H9 (cell line): ENCODE data around the gene STK32B. TPM values are rescaled to one million over a fixed set of nuclear protein-coding genes. Genes with fewer than 3 reads are reported as not detected.

Experiments
- DNase-seq: peaks from one replicate; pipeline ENCODE4 v3.0.0-alpha.2; 2017
- H2AFZ ChIP-seq: one replicate; pipeline ENCODE4 v1.6.1; 2013; ENCODE audit warnings: mild to moderate bottlenecking, low read length, control low read depth, moderate library complexity
- H2AK5ac ChIP-seq: 2 replicates; pipeline ENCODE4 v1.6.1; 2013; ENCODE audit warnings: low read length, control low read depth, mixed read lengths; ENCODE audit not compliant: insufficient read length
- H2BK120ac ChIP-seq: one replicate; pipeline ENCODE4 v1.6.1; 2013; ENCODE audit warnings: low read depth, mild to moderate bottlenecking, low read length, control low read depth, inconsistent platforms; ENCODE audit not compliant: poor library complexity, severe bottlenecking
- H2BK12ac ChIP-seq: 2 replicates; pipeline ENCODE4 v1.6.1; 2013; ENCODE audit warnings: low read length, control low read depth, mixed read lengths, low read depth; ENCODE audit not compliant: insufficient read length
- H2BK15ac ChIP-seq: 2 replicates; pipeline ENCODE4 v1.6.1; 2013; ENCODE audit warnings: low read depth, low read length, control low read depth
- H2BK20ac ChIP-seq: one replicate; pipeline ENCODE4 v1.6.1; 2013; ENCODE audit warnings: low read depth, mild to moderate bottlenecking, low read length, control low read depth, inconsistent platforms; ENCODE audit not compliant: poor library complexity, severe bottlenecking
- H2BK5ac ChIP-seq: 2 replicates; pipeline ENCODE4 v1.6.1; 2013; ENCODE audit warnings: low read length, control low read depth, mixed read lengths; ENCODE audit not compliant: insufficient read length
- H3K14ac ChIP-seq: 2 replicates; pipeline ENCODE4 v1.6.1; 2013; ENCODE audit warnings: low read length, control low read depth; ENCODE audit not compliant: insufficient read depth
- H3K18ac ChIP-seq: 2 replicates; pipeline ENCODE4 v1.6.1; 2013; ENCODE audit warnings: low read depth, mild to moderate bottlenecking, mixed read lengths, low read length, control low read depth; ENCODE audit not compliant: insufficient read length
- H3K23ac ChIP-seq: 2 replicates; pipeline ENCODE4 v1.6.1; 2013; ENCODE audit warnings: low read length, control low read depth, mixed read lengths, low read depth; ENCODE audit not compliant: insufficient read length
- H3K23me2 ChIP-seq: 2 replicates; pipeline ENCODE4 v1.6.1; 2013; ENCODE audit warnings: low read depth, mild to moderate bottlenecking, mixed read lengths, low read length, control low read depth; ENCODE audit not compliant: insufficient read length, poor library complexity, severe bottlenecking
- H3K27ac ChIP-seq: 2 replicates; pipeline ENCODE4 v1.5.1; 2013; ENCODE audit warnings: low read length, control low read depth, mixed read lengths, low read depth; ENCODE audit not compliant: insufficient read length
- H3K27me3 ChIP-seq: 2 replicates; pipeline ENCODE4 v1.6.1; 2013; ENCODE audit warnings: low read length, control low read depth, inconsistent platforms; ENCODE audit not compliant: insufficient read depth
- H3K4ac ChIP-seq: 2 replicates; pipeline ENCODE4 v1.6.1; 2013; ENCODE audit warnings: low read depth, mild to moderate bottlenecking, control low read depth, inconsistent platforms, low read length, moderate library complexity
- H3K4me1 ChIP-seq: 2 replicates; pipeline ENCODE4 v1.6.1; 2013; ENCODE audit warnings: low read length, control low read depth, inconsistent platforms; ENCODE audit not compliant: insufficient read depth
- H3K4me2 ChIP-seq: 2 replicates; pipeline ENCODE4 v1.6.1; 2013; ENCODE audit warnings: low read length, control low read depth, mixed read lengths; ENCODE audit not compliant: insufficient read length, insufficient read depth
- H3K56ac ChIP-seq: 2 replicates; pipeline ENCODE4 v1.6.1; 2013; ENCODE audit warnings: low read depth, mild to moderate bottlenecking, mixed read lengths, low read length, control low read depth; ENCODE audit not compliant: insufficient read length
- H3K79me1 ChIP-seq: 2 replicates; pipeline ENCODE4 v1.6.1; 2013; ENCODE audit warnings: low read depth, mild to moderate bottlenecking, moderate library complexity, low read length, control low read depth, inconsistent platforms; ENCODE audit not compliant: insufficient read depth, poor library complexity, severe bottlenecking
- H3K79me2 ChIP-seq: 2 replicates; pipeline ENCODE4 v1.6.1; 2013; ENCODE audit warnings: low read length, control low read depth, inconsistent platforms; ENCODE audit not compliant: insufficient read depth
- H3K9ac ChIP-seq: 2 replicates; pipeline ENCODE4 v1.6.1; 2013; ENCODE audit warnings: low read length, control low read depth, mixed read lengths; ENCODE audit not compliant: insufficient read length; ENCODE audit errors: extremely low read depth
- H3K9me3 ChIP-seq: one replicate; pipeline ENCODE4 v1.6.1; 2013; ENCODE audit warnings: low read depth, low read length, inconsistent platforms; ENCODE audit not compliant: control insufficient read depth
- H3T11ph ChIP-seq: one replicate; pipeline ENCODE4 v1.6.1; 2013; ENCODE audit warnings: mild to moderate bottlenecking, low read length, control low read depth, inconsistent platforms
- H4K20me1 ChIP-seq: one replicate; pipeline ENCODE4 v1.6.1; 2013; ENCODE audit not compliant: control insufficient read depth, insufficient read length, insufficient read depth
- H4K5ac ChIP-seq: 2 replicates; pipeline ENCODE4 v1.6.1; 2013; ENCODE audit warnings: low read depth, mild to moderate bottlenecking, mixed read lengths, low read length, control low read depth; ENCODE audit not compliant: insufficient read length
- H4K8ac ChIP-seq: replicated peaks from 2 replicates; pipeline ENCODE4 v1.6.1; 2013; ENCODE audit warnings: low read length, control low read depth, mixed read lengths, low read depth; ENCODE audit not compliant: insufficient read length
- H4K91ac ChIP-seq: 2 replicates; pipeline ENCODE4 v1.6.1; 2013; ENCODE audit warnings: low read depth, mild to moderate bottlenecking, moderate library complexity, mixed read lengths, low read length, control low read depth; ENCODE audit not compliant: insufficient read length
- H3K27ac Mint-ChIP-seq, 3 experiments: 2 replicates in 2 of 3; 3 replicates in 1 of 3; pipeline ENCODE4 v1.8.0; 2020 to 2021; ENCODE audit warnings: mixed read lengths in 3 of 3, mild to moderate bottlenecking in 1 of 3, moderate library complexity in 1 of 3
- H3K27me3 Mint-ChIP-seq: 2 replicates; pipeline ENCODE4 v1.8.0; 2021; ENCODE audit warnings: low read depth, mild to moderate bottlenecking, moderate library complexity, mixed read lengths
- H3K36me3 Mint-ChIP-seq, 3 experiments: 2 replicates in 2 of 3; 3 replicates in 1 of 3; pipeline ENCODE4 v1.8.0; 2020 to 2021; ENCODE audit warnings: low read depth in 3 of 3, mixed read lengths in 3 of 3; ENCODE audit not compliant: insufficient read depth in 1 of 3
- H3K4me1 Mint-ChIP-seq, 2 experiments: 2 replicates each; pipeline ENCODE4 v1.8.0; 2020; ENCODE audit warnings: mixed read lengths in 2 of 2
- H3K4me3 Mint-ChIP-seq, 2 experiments: 2 replicates in 1 of 2; 3 replicates in 1 of 2; pipeline ENCODE4 v1.8.0; 2020 to 2021; ENCODE audit warnings: mild to moderate bottlenecking in 2 of 2, mixed read lengths in 2 of 2, moderate library complexity in 1 of 2
- H3K9me3 Mint-ChIP-seq, 2 experiments: 2 replicates in 1 of 2; 3 replicates in 1 of 2; pipeline ENCODE4 v1.8.0; 2020; ENCODE audit warnings: mild to moderate bottlenecking in 2 of 2, mixed read lengths in 2 of 2, moderate library complexity in 1 of 2
- WGBS: extraction: QIAGEN DNeasy Blood & Tissue Kit; methylation state at CpG from one replicate; pipeline ENCODE4 v1.1.7; 2013; ENCODE audit warnings: missing lambda C conversion rate, low lambda C conversion rate, mixed read lengths; ENCODE audit not compliant: insufficient read length; ENCODE audit errors: extremely low coverage; 5-methylcytosine and 5-hydroxymethylcytosine counted together
- total RNA-seq: library from RNA; stranded (reverse); gene quantifications from 2 replicates; pipeline ENCODE4 v1.2.1, GENCODE V29; 2021
- TF ChIP-seq, protein P1 (sequence below): fragments of 200-600 bp; sonication (generic); conservative IDR thresholded peaks from 3 replicates; pipeline ENCODE4 v1.8.0; 2021; ENCODE audit warnings: antibody characterized with exemption, mild to moderate bottlenecking

STK32B gene
- total RNA-seq, 1 experiment from 2014 or later = 1.0 TPM

DNA sequence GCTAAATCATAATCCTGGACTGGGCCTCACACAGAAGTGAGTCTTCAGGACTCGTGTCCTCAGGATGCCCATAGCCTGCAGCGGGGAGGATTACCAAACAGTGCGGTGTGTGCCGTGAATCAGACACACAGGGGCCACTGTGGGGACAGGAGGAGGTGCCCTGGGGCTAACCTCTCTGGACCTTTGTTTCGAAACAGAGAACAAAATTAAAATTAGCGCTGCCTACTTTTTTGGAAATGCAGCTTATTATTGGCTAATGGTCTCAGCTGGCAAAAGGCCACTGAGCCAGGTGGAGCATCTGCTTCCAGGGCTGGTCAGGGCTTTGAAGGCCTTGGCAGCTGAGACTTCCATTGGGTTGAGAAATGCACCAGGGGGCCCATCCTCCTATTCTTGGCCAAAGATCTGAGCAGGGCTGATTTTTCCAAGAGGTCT is 420.9 kb downstream of the STK32B start:
- no peaks in the 10 kb centered on the region for H3K9me3 Mint-ChIP-seq
- Histone ChIP-seq H4K5ac (no peak overlapping the region), H2BK5ac (no peak overlapping the region), H3K9ac (no peak overlapping the region), H3K4ac (no peak overlapping the region), H3K27ac (no peak overlapping the region), H3K27me3 (no peaks in the 10 kb centered on the region), H3K18ac (no peak overlapping the region), H3K23ac (no peak overlapping the region), H2BK120ac (no peak overlapping the region), H2AFZ (no peak overlapping the region), H3K9me3 (no peaks in the 10 kb centered on the region), H2BK15ac (no peak overlapping the region), H3K4me1 (no peaks in the 10 kb centered on the region), H3T11ph (no peak overlapping the region), H3K23me2 (no peaks in the 10 kb centered on the region), H3K79me2 (no peaks in the 10 kb centered on the region), H3K56ac (no peak overlapping the region), H2BK20ac (no peak overlapping the region), H2BK12ac (no peak overlapping the region), H3K14ac (no peak overlapping the region), H3K4me2 (no peak overlapping the region), H2AK5ac (no peak overlapping the region), H4K20me1 (no peaks in the 10 kb centered on the region), H4K91ac (no peak overlapping the region), H4K8ac (no peak overlapping the region), H3K79me1 (no peaks in the 10 kb centered on the region)
- TF ChIP-seq, protein P1, sequence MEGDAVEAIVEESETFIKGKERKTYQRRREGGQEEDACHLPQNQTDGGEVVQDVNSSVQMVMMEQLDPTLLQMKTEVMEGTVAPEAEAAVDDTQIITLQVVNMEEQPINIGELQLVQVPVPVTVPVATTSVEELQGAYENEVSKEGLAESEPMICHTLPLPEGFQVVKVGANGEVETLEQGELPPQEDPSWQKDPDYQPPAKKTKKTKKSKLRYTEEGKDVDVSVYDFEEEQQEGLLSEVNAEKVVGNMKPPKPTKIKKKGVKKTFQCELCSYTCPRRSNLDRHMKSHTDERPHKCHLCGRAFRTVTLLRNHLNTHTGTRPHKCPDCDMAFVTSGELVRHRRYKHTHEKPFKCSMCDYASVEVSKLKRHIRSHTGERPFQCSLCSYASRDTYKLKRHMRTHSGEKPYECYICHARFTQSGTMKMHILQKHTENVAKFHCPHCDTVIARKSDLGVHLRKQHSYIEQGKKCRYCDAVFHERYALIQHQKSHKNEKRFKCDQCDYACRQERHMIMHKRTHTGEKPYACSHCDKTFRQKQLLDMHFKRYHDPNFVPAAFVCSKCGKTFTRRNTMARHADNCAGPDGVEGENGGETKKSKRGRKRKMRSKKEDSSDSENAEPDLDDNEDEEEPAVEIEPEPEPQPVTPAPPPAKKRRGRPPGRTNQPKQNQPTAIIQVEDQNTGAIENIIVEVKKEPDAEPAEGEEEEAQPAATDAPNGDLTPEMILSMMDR = no peak
- 0 out of 4 replicates have a peak, but pooled peaks cover 0 to 2% of the 10 kb centered on the region in 2 experiments for H3K4me1 Mint-ChIP-seq
- no peak for DNase-seq
- no peak overlapping the region for H3K27ac Mint-ChIP-seq
- H3K4me3 Mint-ChIP-seq = no peak overlapping the region
- no peaks in the 10 kb centered on the region; a peak in 1 of 7 replicates for H3K36me3 Mint-ChIP-seq
- WGBS = no CpG with 5 or more reads among the region's 6 CpGs
- no peaks in the 10 kb centered on the region; the same call in 1 of the 2 replicates for H3K27me3 Mint-ChIP-seq
